Osteocyte (in vitro differentiated cells): Measurements from ENCODE around the gene CDK5RAP2. TPM values are rescaled to one million over a fixed set of nuclear protein-coding genes. Genes with fewer than 3 reads are reported as not detected.

ENCODE experiments used
- DNase-seq: peaks from one replicate; pipeline ENCODE4 v3.0.0; 2021; ENCODE audit warnings: mixed read lengths; ENCODE audit not compliant: unreplicated experiment; ENCODE audit errors: extremely low spot score
- H3K27ac Mint-ChIP-seq: one replicate; pipeline ENCODE4 v1.8.0; 2021; ENCODE audit warnings: mild to moderate bottlenecking, mixed read lengths; ENCODE audit not compliant: unreplicated experiment
- H3K27me3 Mint-ChIP-seq: one replicate; pipeline ENCODE4 v1.8.0; 2021; ENCODE audit warnings: mixed read lengths; ENCODE audit not compliant: unreplicated experiment
- H3K36me3 Mint-ChIP-seq: one replicate; pipeline ENCODE4 v1.8.0; 2021; ENCODE audit warnings: mixed read lengths; ENCODE audit not compliant: unreplicated experiment
- H3K4me1 Mint-ChIP-seq: one replicate; pipeline ENCODE4 v1.8.0; 2021; ENCODE audit warnings: mixed read lengths; ENCODE audit not compliant: unreplicated experiment
- H3K4me3 Mint-ChIP-seq: one replicate; pipeline ENCODE4 v1.8.0; 2021; ENCODE audit warnings: mild to moderate bottlenecking, moderate library complexity, mixed read lengths; ENCODE audit not compliant: unreplicated experiment
- H3K9me3 Mint-ChIP-seq: one replicate; pipeline ENCODE4 v1.8.0; 2021; ENCODE audit warnings: mixed read lengths; ENCODE audit not compliant: unreplicated experiment
- total RNA-seq: library from RNA; stranded (reverse); gene quantifications from 2 replicates; pipeline ENCODE4 v1.2.1, GENCODE V29; 2021
- TF ChIP-seq, protein P1 (sequence below): fragments of 200-600 bp; sonication (generic); IDR thresholded peaks from 2 replicates; pipeline ENCODE4 v1.5.0; 2021; ENCODE audit warnings: antibody characterized with exemption, mild to moderate bottlenecking, moderate library complexity

CDK5RAP2 gene
- total RNA-seq, 1 donor from 2014 or later, result 48.7 TPM

- Mint-ChIP-seq H3K4me1 (no peaks in the 10 kb centered on the region), H3K27ac (no peak overlapping the region), H3K27me3 (no peaks in the 10 kb centered on the region), H3K36me3 (peaks cover 47% of the 10 kb centered on the region), H3K9me3 (no peaks in the 10 kb centered on the region), H3K4me3 (no peak overlapping the region)
- DNase-seq, result no peak
- TF ChIP-seq, protein P1, sequence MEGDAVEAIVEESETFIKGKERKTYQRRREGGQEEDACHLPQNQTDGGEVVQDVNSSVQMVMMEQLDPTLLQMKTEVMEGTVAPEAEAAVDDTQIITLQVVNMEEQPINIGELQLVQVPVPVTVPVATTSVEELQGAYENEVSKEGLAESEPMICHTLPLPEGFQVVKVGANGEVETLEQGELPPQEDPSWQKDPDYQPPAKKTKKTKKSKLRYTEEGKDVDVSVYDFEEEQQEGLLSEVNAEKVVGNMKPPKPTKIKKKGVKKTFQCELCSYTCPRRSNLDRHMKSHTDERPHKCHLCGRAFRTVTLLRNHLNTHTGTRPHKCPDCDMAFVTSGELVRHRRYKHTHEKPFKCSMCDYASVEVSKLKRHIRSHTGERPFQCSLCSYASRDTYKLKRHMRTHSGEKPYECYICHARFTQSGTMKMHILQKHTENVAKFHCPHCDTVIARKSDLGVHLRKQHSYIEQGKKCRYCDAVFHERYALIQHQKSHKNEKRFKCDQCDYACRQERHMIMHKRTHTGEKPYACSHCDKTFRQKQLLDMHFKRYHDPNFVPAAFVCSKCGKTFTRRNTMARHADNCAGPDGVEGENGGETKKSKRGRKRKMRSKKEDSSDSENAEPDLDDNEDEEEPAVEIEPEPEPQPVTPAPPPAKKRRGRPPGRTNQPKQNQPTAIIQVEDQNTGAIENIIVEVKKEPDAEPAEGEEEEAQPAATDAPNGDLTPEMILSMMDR, result no peak
These were observed 12.1 kb downstream of the CDK5RAP2 start for GRCh38 chr9:120567874-120568273.

GRCh38 chr9:120567081-120567480 is 12.9 kb downstream of the CDK5RAP2 start:
- DNase-seq, result no peak
- no peaks in the 10 kb centered on the region for H3K9me3 Mint-ChIP-seq
- no peak overlapping the region for H3K27ac Mint-ChIP-seq
- H3K27me3 Mint-ChIP-seq, result no peaks in the 10 kb centered on the region
- H3K36me3 Mint-ChIP-seq, result peaks cover 50% of the 10 kb centered on the region
- TF ChIP-seq, protein P1, result no peak
- H3K4me3 Mint-ChIP-seq, result no peak overlapping the region
- no peaks in the 10 kb centered on the region for H3K4me1 Mint-ChIP-seq

- TF ChIP-seq, protein P1, result no peak
- Mint-ChIP-seq H3K9me3 (no peaks in the 10 kb centered on the region), H3K27me3 (no peaks in the 10 kb centered on the region), H3K27ac (no peak overlapping the region), H3K4me3 (no peak overlapping the region), H3K36me3 (peaks cover 42% of the 10 kb centered on the region), H3K4me1 (no peaks in the 10 kb centered on the region)
- DNase-seq, result no peak
These were observed 15.4 kb downstream of the CDK5RAP2 start for GRCh38 chr9:120564589-120564988.

- Mint-ChIP-seq H3K27me3 (no peaks in the 10 kb centered on the region), H3K4me1 (no peaks in the 10 kb centered on the region), H3K36me3 (peaks cover 35% of the 10 kb centered on the region), H3K9me3 (no peaks in the 10 kb centered on the region), H3K27ac (no peak overlapping the region), H3K4me3 (no peak overlapping the region)
- no peak for DNase-seq
- TF ChIP-seq, protein P1, result no peak
These were observed 17.0 kb downstream of the CDK5RAP2 start for GRCh38 chr9:120562861-120563443.

DNA sequence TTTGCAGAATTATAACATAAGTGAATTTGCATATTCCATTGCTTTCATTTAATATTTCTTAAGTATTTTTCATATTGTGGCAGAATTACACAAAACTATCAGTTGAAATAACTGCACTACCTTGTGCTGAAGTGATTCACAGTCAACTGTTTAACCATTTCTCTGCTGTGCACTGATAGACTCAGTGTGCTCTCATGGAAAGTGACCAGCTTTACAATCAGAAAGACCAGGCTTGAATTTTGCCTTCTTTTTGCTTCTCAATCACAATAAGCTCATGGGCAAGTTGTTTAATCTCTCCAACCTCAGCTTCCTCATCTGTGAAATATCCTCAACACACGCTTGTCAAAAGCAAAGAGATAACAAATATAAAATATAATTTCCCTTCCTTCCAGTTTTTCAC is 18.3 kb downstream of the CDK5RAP2 start:
- Mint-ChIP-seq H3K9me3 (no peaks in the 10 kb centered on the region), H3K27ac (no peak overlapping the region), H3K4me1 (no peaks in the 10 kb centered on the region), H3K36me3 (peaks cover 32% of the 10 kb centered on the region), H3K27me3 (no peaks in the 10 kb centered on the region), H3K4me3 (no peak overlapping the region)
- TF ChIP-seq, protein P1, result no peak
- no peak for DNase-seq
